Endothelial cell of umbilical vein (primary cell): ENCODE results near the gene ZDHHC11. TPM values are rescaled to one million over a fixed set of nuclear protein-coding genes. Genes with fewer than 3 reads are reported as not detected.

Experiments used
- BruUV-seq: library from RNA; stranded (reverse); fragments of 400-500 nt; replicated peaks from 2 replicates; lab custom pipeline; 2021; lab: Mats Ljungman, UMichigan
- CTCF ChIA-PET: fragments of 300-600, 350-600 bp; sonication (Branson Sonifier 250); formaldehyde crosslinking; loops from one replicate; lab custom pipeline; 2021; ENCODE audit warnings: antibody characterized with exemption, inconsistent platforms; lab: Charles Lee
- POLR2A ChIA-PET: fragments of 300-600, 350-600 bp; sonication (Branson Sonifier 250); formaldehyde crosslinking; loops from one replicate; lab custom pipeline; 2021; ENCODE audit warnings: antibody characterized with exemption, inconsistent platforms; lab: Charles Lee
- DNase-seq: peaks from one replicate; pipeline ENCODE4 v3.0.0-alpha.2; 2011; ENCODE audit warnings: low read depth, low spot score
- FAIRE-seq: peaks from 2 replicates; lab custom pipeline; 2011; peaks lifted over from hg19 to GRCh38; lab: Jason Lieb, UNC
- H2AFZ ChIP-seq: 2 replicates; pipeline ENCODE4 v1.6.0; 2012; ENCODE audit warnings: low read depth, low read length, control low read depth, inconsistent platforms
- H3K27ac ChIP-seq: 2 replicates; pipeline ENCODE4 v1.5.1; 2011; ENCODE audit warnings: low read depth, mild to moderate bottlenecking, control low read depth, low read length, moderate library complexity; ENCODE audit not compliant: insufficient read depth
- H3K27me3 ChIP-seq, 2 experiments: 2 replicates each; pipeline versions ENCODE4 v1.6.0 to v1.6.1; 2011; ENCODE audit warnings: low read length in 2 of 2, mixed read lengths in 1 of 2; ENCODE audit not compliant: control insufficient read depth in 2 of 2, insufficient read depth in 2 of 2
- H3K36me3 ChIP-seq, 2 experiments: 2 replicates in 1 of 2; 3 replicates in 1 of 2; pipeline ENCODE4 v1.5.1; 2011; ENCODE audit warnings: low read length in 2 of 2, mild to moderate bottlenecking in 1 of 2, moderate library complexity in 1 of 2; ENCODE audit not compliant: control insufficient read depth in 2 of 2, insufficient read depth in 2 of 2; ENCODE audit errors: extremely low read depth in 1 of 2
- H3K4me1 ChIP-seq: 3 replicates; pipeline ENCODE4 v1.5.1; 2011; ENCODE audit warnings: mild to moderate bottlenecking, low read length; ENCODE audit not compliant: control insufficient read depth, insufficient read depth; ENCODE audit errors: extremely low read depth
- H3K4me2 ChIP-seq: 2 replicates; pipeline ENCODE4 v1.6.1; 2011; ENCODE audit warnings: low read length, control low read depth, mixed read lengths; ENCODE audit not compliant: insufficient read depth
- H3K4me3 ChIP-seq, 3 experiments: fragments of 200-600 bp in 1 of 3; sonication (generic), shearing (Covaris generic) in 1 of 3; replicated peaks in 1 of 3; 2 replicates each; pipeline ENCODE4 v1.5.1; 2011 to 2016; ENCODE audit warnings: control low read depth in 3 of 3, low read length in 3 of 3, mild to moderate bottlenecking in 2 of 3, inconsistent platforms in 1 of 3, low read depth in 1 of 3, moderate library complexity in 1 of 3; ENCODE audit not compliant: insufficient read depth in 1 of 3
- H3K79me2 ChIP-seq: 2 replicates; pipeline ENCODE4 v1.6.0; 2012; ENCODE audit warnings: low read length, inconsistent platforms; ENCODE audit not compliant: control insufficient read depth, insufficient read depth
- H3K9ac ChIP-seq: replicated peaks from 2 replicates; pipeline ENCODE3; 2011; ENCODE audit warnings: low read length, control low read depth; ENCODE audit not compliant: insufficient read depth; ENCODE audit errors: extremely low read depth
- H3K9me1 ChIP-seq: replicated peaks from 3 replicates; pipeline ENCODE4 v1.6.0; 2011; ENCODE audit warnings: mild to moderate bottlenecking, low read length; ENCODE audit not compliant: control insufficient read depth, insufficient read depth; ENCODE audit errors: extremely low read depth
- H3K9me3 ChIP-seq: replicated peaks from 2 replicates; pipeline ENCODE4 v1.5.1; 2012; ENCODE audit warnings: low read length, inconsistent platforms; ENCODE audit not compliant: control insufficient read depth, insufficient read depth
- H4K20me1 ChIP-seq: replicated peaks from 2 replicates; pipeline ENCODE3; 2011; ENCODE audit warnings: mild to moderate bottlenecking, low read length; ENCODE audit not compliant: control insufficient read depth, insufficient read depth; ENCODE audit errors: extremely low read depth
- CTCF ChIP-seq, 2 donors: IDR thresholded peaks; 1 replicate in 1 of 2; 2 replicates in 1 of 2; pipeline ENCODE4 v1.5.1; 2011; ENCODE audit warnings: low read length in 2 of 2, mild to moderate bottlenecking in 2 of 2, moderate library complexity in 2 of 2, control low read depth in 1 of 2, inconsistent platforms in 1 of 2, low read depth in 1 of 2; ENCODE audit not compliant: insufficient read depth in 1 of 2; ENCODE audit errors: extremely low read depth in 1 of 2
- EZH2 ChIP-seq: IDR thresholded peaks from 2 replicates; pipeline ENCODE4 v1.6.1; 2012; ENCODE audit warnings: borderline replicate concordance, low read depth, mild to moderate bottlenecking, moderate library complexity, low read length, inconsistent platforms; ENCODE audit not compliant: severe bottlenecking
- FOS ChIP-seq: IDR thresholded peaks from 2 replicates; pipeline ENCODE4 v1.6.1; 2011; ENCODE audit warnings: mild to moderate bottlenecking, low read length, moderate library complexity, borderline replicate concordance; ENCODE audit not compliant: insufficient read depth
- GATA2 ChIP-seq: IDR thresholded peaks from 2 replicates; pipeline ENCODE4 v1.7.0; 2011; ENCODE audit warnings: low read depth, mild to moderate bottlenecking, moderate library complexity, mixed read lengths, low read length; ENCODE audit not compliant: insufficient read length, insufficient read depth
- JUN ChIP-seq: IDR thresholded peaks from 2 replicates; pipeline ENCODE4 v1.6.1; 2011; ENCODE audit warnings: borderline replicate concordance, low read depth; ENCODE audit not compliant: insufficient read length, insufficient read depth
- MAX ChIP-seq: IDR thresholded peaks from 2 replicates; pipeline ENCODE4 v1.6.1; 2011; ENCODE audit not compliant: insufficient read depth, insufficient read length
- MYC ChIP-seq: IDR thresholded peaks from one replicate; pipeline ENCODE4 v1.6.1; 2011; ENCODE audit warnings: mild to moderate bottlenecking, low read depth, low read length
- POLR2A ChIP-seq: IDR thresholded peaks from 2 replicates; pipeline ENCODE4 v1.6.1; 2012; ENCODE audit warnings: low read depth, mild to moderate bottlenecking, control low read depth, low read length
- POLR2AphosphoS5 ChIP-seq: IDR thresholded peaks from 2 replicates; pipeline ENCODE4 v1.6.1; 2012; ENCODE audit warnings: low read depth, mild to moderate bottlenecking, control low read depth, low read length, moderate library complexity; ENCODE audit not compliant: insufficient read depth
- dilution Hi-C: fragments of 300-500 bp; cut with MboI; formaldehyde crosslinking; loops from one replicate; pipeline ENCODE4 v1.15.0; 2019; ENCODE audit warnings: low sequenced_read_pairs; ENCODE audit not compliant: extremely low pct_ligation_motif_present
- intact Hi-C: fragments of 100-400 bp; cut with micrococcal nuclease; formaldehyde crosslinking; loops from one replicate; pipeline ENCODE4 v1.10.0; 2022
- polyA plus RNA-seq, 4 experiments: library from polyadenylated mRNA; depleted of rRNA in 3 of 4; stranded (reverse) in 3 of 4; unstranded in 1 of 4; fragments of >200 nt; gene quantifications; 2 replicates each; pipeline versions ENCODE4 v1.2.1 to v1.2.3, GENCODE V29; 2011 to 2012; ENCODE audit warnings: missing spikeins in 1 of 4
- total RNA-seq: library from RNA; stranded (reverse); gene quantifications from 2 replicates; pipeline ENCODE4 v1.2.3, GENCODE V29; 2021

ZDHHC11 gene
- total and polyA plus RNA-seq, 2 donors (not counting 3 experiments of a cell fraction or from before 2014, with no cell fraction given) = 0.35 to 4.4 TPM

GRCh38 chr5:885529-885928 is 34.7 kb upstream of the ZDHHC11 start:
- Histone ChIP-seq H3K9me3 (no peaks in the 10 kb centered on the region), H3K4me3 (no peak overlapping the region), H3K27ac (no peak overlapping the region), H3K27me3 (no peaks in the 10 kb centered on the region), H3K36me3 (peaks cover 14 to 75% of the 10 kb centered on the region in 2 experiments), H3K9ac (no peak overlapping the region), H4K20me1 (no peaks in the 10 kb centered on the region), H3K79me2 (peaks cover 59% of the 10 kb centered on the region), H3K4me2 (no peak overlapping the region), H3K9me1 (no peaks in the 10 kb centered on the region), H2AFZ (no peak overlapping the region), H3K4me1 (no peaks in the 10 kb centered on the region)
- intact Hi-C loops (no loop called here), dilution Hi-C loops (no loop called here)
- DNase-seq (no peak), FAIRE-seq (no peak)
- no TSS peak for BruUV-seq
- CTCF ChIA-PET = no interaction called here
- POLR2A ChIA-PET = no interaction called here
- no peak for TF ChIP-seq FOS
- TF ChIP-seq EZH2 = no peak
- no peak for TF ChIP-seq JUN
- no peak for TF ChIP-seq MYC
- no peak for TF ChIP-seq POLR2A
- TF ChIP-seq MAX = no peak
- TF ChIP-seq POLR2AphosphoS5 = no peak
- no peak for TF ChIP-seq CTCF (IDR thresholded peaks at IDR 0.05; ENCODE audit: extremely low read depth in 1 of 2, insufficient read depth in 1 of 2, low read depth in 1 of 2, low read length in 2 of 2)
- no peak for TF ChIP-seq GATA2
